ENCODE data around the gene CDH11. TPM values are rescaled to one million over a fixed set of nuclear protein-coding genes. Genes with fewer than 3 reads are reported as not detected.
A peak's percentile ranks its signal among the peaks of the same experiment; 100 is the strongest.

Gene CDH11
- total RNA-seq, 3 donors from 2014 or later = 41.8 to 70.0 (median 52.8) TPM

DNA sequence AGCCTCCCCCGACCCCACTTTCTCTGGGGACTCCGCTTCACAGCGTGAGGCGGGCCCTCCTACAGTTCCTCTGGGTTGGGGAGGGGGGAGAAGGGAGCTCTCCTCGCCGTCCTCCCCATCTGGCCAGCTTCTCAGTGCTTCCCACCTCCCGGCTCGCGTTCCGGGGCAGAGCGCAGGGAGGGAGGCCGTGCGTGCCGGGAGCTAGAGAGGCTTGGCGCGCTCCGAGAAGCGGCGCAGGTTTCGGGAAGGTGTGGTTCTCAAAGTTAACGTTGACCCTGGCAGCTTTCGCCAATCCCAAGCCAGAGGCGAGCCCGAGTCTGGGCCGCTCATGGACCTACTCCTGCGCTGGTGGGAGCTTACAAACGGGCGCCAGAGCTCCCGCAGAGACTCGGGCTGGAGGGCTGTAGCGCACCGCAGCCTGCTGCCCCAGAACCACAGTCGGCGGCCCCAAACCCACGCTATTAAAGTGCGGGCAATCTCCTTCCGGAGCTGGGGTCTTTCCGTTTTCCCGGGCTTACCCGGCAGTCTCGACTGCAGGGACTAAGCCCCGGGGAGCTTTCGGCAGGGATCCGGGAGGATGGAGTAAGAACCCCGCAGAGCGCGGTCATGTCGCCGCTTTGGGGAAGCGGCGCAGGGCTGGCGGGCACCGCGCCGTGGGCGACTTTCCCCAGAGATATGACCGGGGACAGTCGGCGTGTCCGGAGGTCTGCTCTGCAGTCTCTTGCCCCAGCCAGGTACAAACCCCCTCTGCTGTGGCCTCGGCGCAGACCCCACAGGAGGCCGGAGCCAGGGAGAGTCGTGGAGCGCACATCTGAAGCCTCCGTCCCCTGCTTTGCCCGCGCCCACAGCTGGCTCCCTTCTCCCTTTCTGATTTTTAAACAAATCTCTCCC lies 787 bp downstream of the CDH11 start:
- H3K4me3 ChIP-seq = peak overlapping the region; percentile 70 to 89 (median 71)
- TF ChIP-seq, protein P1, sequence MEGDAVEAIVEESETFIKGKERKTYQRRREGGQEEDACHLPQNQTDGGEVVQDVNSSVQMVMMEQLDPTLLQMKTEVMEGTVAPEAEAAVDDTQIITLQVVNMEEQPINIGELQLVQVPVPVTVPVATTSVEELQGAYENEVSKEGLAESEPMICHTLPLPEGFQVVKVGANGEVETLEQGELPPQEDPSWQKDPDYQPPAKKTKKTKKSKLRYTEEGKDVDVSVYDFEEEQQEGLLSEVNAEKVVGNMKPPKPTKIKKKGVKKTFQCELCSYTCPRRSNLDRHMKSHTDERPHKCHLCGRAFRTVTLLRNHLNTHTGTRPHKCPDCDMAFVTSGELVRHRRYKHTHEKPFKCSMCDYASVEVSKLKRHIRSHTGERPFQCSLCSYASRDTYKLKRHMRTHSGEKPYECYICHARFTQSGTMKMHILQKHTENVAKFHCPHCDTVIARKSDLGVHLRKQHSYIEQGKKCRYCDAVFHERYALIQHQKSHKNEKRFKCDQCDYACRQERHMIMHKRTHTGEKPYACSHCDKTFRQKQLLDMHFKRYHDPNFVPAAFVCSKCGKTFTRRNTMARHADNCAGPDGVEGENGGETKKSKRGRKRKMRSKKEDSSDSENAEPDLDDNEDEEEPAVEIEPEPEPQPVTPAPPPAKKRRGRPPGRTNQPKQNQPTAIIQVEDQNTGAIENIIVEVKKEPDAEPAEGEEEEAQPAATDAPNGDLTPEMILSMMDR (IDR thresholded peaks at IDR 0.05) = no peak
- TF ChIP-seq POLR2AphosphoS5 (IDR thresholded peaks at IDR 0.05) = peak in 2 of 3 donors; percentile 5 to 28
- intact Hi-C loops (cut with DNase I; ENCODE audit: low total_unique reads) = loop anchor here (10.0 kb wide), 1 partner anchor 944 kb away; no protein-coding TSS in a partner anchor
- peaks cover 0 to 3% of the 10 kb centered on the region in 2 donors for H3K4me1 ChIP-seq
- no peaks in the 10 kb centered on the region for H3K36me3 ChIP-seq
- peaks cover 0 to 33% of the 10 kb centered on the region in 2 donors for H3K27me3 ChIP-seq
- H3K9me3 ChIP-seq = no peaks in the 10 kb centered on the region
- peak overlapping the region; percentile 90 to 96 for H3K27ac ChIP-seq
- DNase-seq (ENCODE audit: low spot score in 2 of 2) = no peak

DNA sequence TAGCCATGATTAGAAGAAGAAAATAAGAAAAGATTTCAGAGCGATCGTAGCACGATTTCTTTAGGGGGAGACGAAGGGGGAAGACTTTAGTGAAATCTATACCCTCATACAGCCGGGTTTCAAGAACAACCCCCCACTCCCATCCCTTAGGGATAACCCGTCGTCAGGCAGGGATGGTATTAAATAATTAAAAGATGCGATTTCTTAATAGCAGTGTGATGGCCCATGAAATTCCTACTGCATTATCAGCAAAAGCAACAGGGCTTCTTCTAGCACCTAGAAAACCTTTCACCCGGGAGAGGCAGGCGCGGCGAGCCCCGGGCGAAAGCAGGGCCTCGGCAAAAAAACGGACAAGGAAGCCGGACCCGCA lies 1.4 kb downstream of the CDH11 start:
- Histone ChIP-seq H3K4me1 (peaks cover 0 to 3% of the 10 kb centered on the region in 2 donors), H3K9me3 (no peaks in the 10 kb centered on the region), H3K4me3 (peak overlapping the region; percentile 70 to 89 (median 71)), H3K27me3 (peaks cover 0 to 33% of the 10 kb centered on the region in 2 donors), H3K36me3 (no peaks in the 10 kb centered on the region), H3K27ac (peak overlapping the region; percentile 90 to 96)
- intact Hi-C loops (cut with DNase I; ENCODE audit: low total_unique reads) = loop anchor here (10.0 kb wide), 1 partner anchor 944 kb away; no protein-coding TSS in a partner anchor
- TF ChIP-seq POLR2AphosphoS5 (IDR thresholded peaks at IDR 0.05) = no peak
- no peak for TF ChIP-seq POLR2A (IDR thresholded peaks at IDR 0.05)
- TF ChIP-seq, protein P1 (IDR thresholded peaks at IDR 0.05) = no peak
- no peak for DNase-seq (ENCODE audit: low spot score in 2 of 2)

DNA sequence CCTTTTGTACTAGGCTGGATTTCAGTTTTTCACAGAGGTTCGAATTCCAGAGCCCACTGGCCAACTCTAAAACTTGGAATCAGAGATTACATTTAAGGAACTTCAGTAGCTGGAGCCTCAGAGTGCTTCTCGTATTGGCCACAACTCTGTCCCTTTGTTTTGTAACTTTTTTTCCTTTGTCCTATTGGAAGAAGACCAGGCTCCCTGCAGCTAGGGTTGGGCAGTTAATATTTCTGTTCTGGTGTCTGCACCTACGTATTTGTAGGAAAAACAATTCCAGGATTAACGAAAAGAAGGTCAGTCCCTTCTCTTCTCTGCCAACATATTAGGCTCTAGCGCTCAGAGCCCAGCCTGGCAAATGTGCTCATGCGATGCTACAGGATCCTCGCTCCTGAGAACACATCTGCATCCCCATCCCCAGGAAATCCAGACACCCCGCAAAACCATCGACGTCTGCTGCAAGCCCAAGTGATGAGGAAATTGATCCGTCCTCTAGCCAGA lies 1.9 kb downstream of the CDH11 start:
- DNase-seq (ENCODE audit: low spot score in 2 of 2) = peak in 1 of 2 donors; percentile 26
- Histone ChIP-seq H3K9me3 (no peaks in the 10 kb centered on the region), H3K4me1 (peaks cover 0 to 3% of the 10 kb centered on the region in 2 donors), H3K4me3 (peak overlapping the region; percentile 70 to 89 (median 71)), H3K27ac (peak overlapping the region; percentile 90 to 96), H3K27me3 (peaks cover 0 to 33% of the 10 kb centered on the region in 2 donors), H3K36me3 (no peaks in the 10 kb centered on the region)
- intact Hi-C loops (cut with DNase I; ENCODE audit: low total_unique reads) = loop anchor here (10.0 kb wide), 1 partner anchor 945 kb away; no protein-coding TSS in a partner anchor
- TF ChIP-seq POLR2AphosphoS5 (IDR thresholded peaks at IDR 0.05) = peak in 1 of 3 donors; percentile 44
- no peak for TF ChIP-seq POLR2A (IDR thresholded peaks at IDR 0.05)
- TF ChIP-seq, protein P1 (IDR thresholded peaks at IDR 0.05) = no peak

DNA sequence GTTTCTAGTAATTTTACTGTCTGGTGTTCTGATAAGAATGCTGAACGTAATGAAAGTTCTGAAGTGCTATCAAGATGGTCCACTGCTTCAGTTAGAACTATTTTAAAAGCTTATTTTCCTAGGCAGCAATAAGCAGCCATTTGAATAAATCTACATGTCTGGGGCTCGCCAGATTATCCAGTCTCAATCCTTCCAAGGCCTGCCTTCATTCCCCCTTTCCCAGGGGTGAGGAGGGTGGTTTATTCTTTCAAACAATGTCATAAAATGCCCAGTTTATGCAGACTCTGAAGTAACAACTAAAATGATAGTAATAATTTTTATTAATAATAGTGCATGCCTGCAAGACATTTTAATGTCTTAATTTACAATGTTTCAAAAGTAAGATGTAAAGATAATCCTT lies 2.4 kb downstream of the CDH11 start:
- TF ChIP-seq, protein P1 (IDR thresholded peaks at IDR 0.05) = no peak
- TF ChIP-seq POLR2A (IDR thresholded peaks at IDR 0.05) (no peak), POLR2AphosphoS5 (IDR thresholded peaks at IDR 0.05) (no peak)
- Histone ChIP-seq H3K4me3 (peak overlapping the region in 2 of 3 donors; percentile 70 to 89), H3K36me3 (no peaks in the 10 kb centered on the region), H3K27me3 (peaks cover 0 to 33% of the 10 kb centered on the region in 2 donors), H3K27ac (peak overlapping the region; percentile 34 to 90), H3K9me3 (no peaks in the 10 kb centered on the region), H3K4me1 (peaks cover 0 to 3% of the 10 kb centered on the region in 2 donors)
- intact Hi-C loops (cut with DNase I; ENCODE audit: low total_unique reads) = no loop called here
- no peak for DNase-seq (ENCODE audit: low spot score in 2 of 2)

DNA sequence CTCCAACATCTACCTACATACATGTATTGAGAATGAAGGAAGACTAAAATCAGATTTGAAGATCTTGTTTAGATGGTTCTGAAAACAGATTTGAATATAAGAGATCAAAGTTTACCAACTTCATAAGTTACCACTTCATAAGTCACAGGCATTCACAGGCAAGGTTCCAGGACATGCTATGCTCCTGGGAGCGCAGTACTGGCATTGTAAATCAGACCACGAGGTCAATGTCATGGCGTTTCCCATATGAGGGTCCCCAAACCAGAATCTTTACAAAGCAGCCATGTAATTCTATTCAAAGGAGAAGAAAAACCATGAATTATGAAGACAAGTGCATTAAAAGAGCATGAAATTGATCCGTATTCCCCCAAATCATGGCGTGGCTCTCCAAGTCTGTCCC lies 3.0 kb downstream of the CDH11 start:
- Histone ChIP-seq H3K4me1 (peaks cover 0 to 3% of the 10 kb centered on the region in 2 donors), H3K4me3 (peak overlapping the region in 1 of 3 donors; percentile 6), H3K27me3 (peaks cover 0 to 33% of the 10 kb centered on the region in 2 donors), H3K36me3 (no peaks in the 10 kb centered on the region), H3K27ac (peak overlapping the region in 1 of 2 donors; percentile 25), H3K9me3 (no peaks in the 10 kb centered on the region)
- DNase-seq (ENCODE audit: low spot score in 2 of 2) = no peak
- TF ChIP-seq POLR2AphosphoS5 (IDR thresholded peaks at IDR 0.05) = no peak
- no peak for TF ChIP-seq POLR2A (IDR thresholded peaks at IDR 0.05)
- TF ChIP-seq, protein P1 (IDR thresholded peaks at IDR 0.05) = no peak
- intact Hi-C loops (cut with DNase I; ENCODE audit: low total_unique reads) = no loop called here

Measured in breast epithelium (tissue), 4 donors.